Sigmoid colon (tissue), 7 donors: ENCODE measurements around the gene CCT6A. TPM values are rescaled to one million over a fixed set of nuclear protein-coding genes. Genes with fewer than 3 reads are reported as not detected.
"Not testable (repeated sequence)": the region's sequence is repeated elsewhere in the genome, so short reads cannot be mapped to it uniquely, and the experiment has no call there.

Source experiments
- DNase-seq: peaks from one replicate; pipeline ENCODE4 v3.0.0-alpha.2; 2019
- H3K27ac ChIP-seq, 4 donors: fragments of 200-600 bp; sonication (generic); one replicate each; pipeline ENCODE4 v1.5.1; 2016 to 2019; ENCODE audit warnings: mild to moderate bottlenecking in 1 of 4
- H3K27me3 ChIP-seq, 3 donors: fragments of 200-600 bp; sonication (generic); one replicate each; pipeline ENCODE4 v1.5.1; 2019; ENCODE audit warnings: mild to moderate bottlenecking in 1 of 3
- H3K36me3 ChIP-seq, 4 donors: fragments of 200-600 bp; sonication (generic); one replicate each; pipeline ENCODE4 v1.5.1; 2016 to 2019
- H3K4me1 ChIP-seq, 4 donors: fragments of 200-600 bp; sonication (generic); one replicate each; pipeline ENCODE4 v1.5.1; 2017 to 2019
- H3K4me3 ChIP-seq, 4 donors: fragments of 200-600 bp; sonication (generic); one replicate each; pipeline ENCODE4 v1.5.1; 2017 to 2019; ENCODE audit warnings: mild to moderate bottlenecking in 2 of 4, moderate library complexity in 1 of 4
- H3K9me3 ChIP-seq, 4 donors: fragments of 200-600 bp in 3 of 4; sonication (generic) in 3 of 4; one replicate each; pipeline versions ENCODE4 v1.5.1 to v1.6.1; 2013 to 2019
- CTCF ChIP-seq, 4 experiments: fragments of 450-650 bp in 3 of 4; fragments of 200-600 bp in 1 of 4; IDR thresholded peaks; one replicate each; pipeline ENCODE4 v1.5.1; 2016 to 2019; ENCODE audit warnings: antibody characterized with exemption in 4 of 4, mild to moderate bottlenecking in 3 of 4, moderate library complexity in 2 of 4
- EP300 ChIP-seq, 4 donors: sonication (generic); formaldehyde crosslinking; IDR thresholded peaks; one replicate each; pipeline ENCODE4 v1.6.1; 2017; ENCODE audit warnings: antibody characterized with exemption in 4 of 4
- POLR2A ChIP-seq, 2 donors: fragments of 450-650 bp; IDR thresholded peaks; one replicate each; pipeline ENCODE4 v1.6.1; 2016; ENCODE audit warnings: antibody characterized with exemption in 2 of 2, mild to moderate bottlenecking in 2 of 2, moderate library complexity in 2 of 2
- POLR2AphosphoS5 ChIP-seq, 4 donors: sonication (generic); formaldehyde crosslinking; IDR thresholded peaks; one replicate each; pipeline ENCODE4 v1.6.1; 2017; ENCODE audit warnings: antibody characterized with exemption in 4 of 4
- WGBS, 2 donors: extraction: QIAGEN DNeasy Blood & Tissue Kit; methylation state at CpG; one replicate each; pipeline ENCODE4 v1.1.7; 2013; 5-methylcytosine and 5-hydroxymethylcytosine counted together
- intact Hi-C: fragments of 100-400 bp; cut with DNase I; formaldehyde crosslinking; loops from one replicate; pipeline ENCODE4 v1.15.1; 2023
- polyA plus RNA-seq, 3 donors: library from polyadenylated mRNA; stranded (reverse); fragments of 200-250 nt; gene quantifications; one replicate each; pipeline ENCODE4 v1.2.3, GENCODE V29; 2013
- total RNA-seq, 4 donors: library from RNA; depleted of rRNA; stranded (reverse); fragments of >200 nt; gene quantifications; one replicate each; pipeline ENCODE4 v1.1.0, GENCODE V29; 2016
- donor health status: healthy with polysubstance abuse.
- donor health status: Bipolar disorder and iron deficiency.
- donor health status: healthy.

Gene CCT6A
- total and polyA plus RNA-seq, 7 donors: 52.9 to 114 (median 85.4) TPM

GRCh38 chr7:56086761-56087160, 35.2 kb downstream of the CCT6A start:
- 95 to 96% methylated on average over 7 of the region's 7 CpGs for WGBS, 2 donors
- peaks cover 0 to 30% (median 25%) of the 10 kb centered on the region in 4 donors for H3K4me1 ChIP-seq
- DNase-seq: no peak

GRCh38 chr7:56087445-56087844, 35.9 kb downstream of the CCT6A start:
- Histone ChIP-seq H3K27ac (no peak overlapping the region), H3K27me3 (no peaks in the 10 kb centered on the region), H3K4me3 (no peak overlapping the region), H3K9me3 (no peaks in the 10 kb centered on the region), H3K36me3 (peaks cover 0 to 38% (median 2%) of the 10 kb centered on the region in 4 donors), H3K4me1 (peaks cover 0 to 37% (median 32%) of the 10 kb centered on the region in 4 donors)
- 94 to 96% methylated on average over 16 of the region's 16 CpGs for WGBS, 2 donors
- DNase-seq: no peak
- intact Hi-C loops: loop anchor here (5.0 kb wide), 1 partner anchor 200 kb away; the partner anchor contains the start of gene ZNF713
- no peak for TF ChIP-seq POLR2AphosphoS5 (IDR thresholded peaks at IDR 0.05)
- TF ChIP-seq EP300 (IDR thresholded peaks at IDR 0.05): no peak
- TF ChIP-seq CTCF (IDR thresholded peaks at IDR 0.05): no peak
- no peak for TF ChIP-seq POLR2A (IDR thresholded peaks at IDR 0.05)

More at GRCh38 chr7:56086761-56087160, 35.2 kb downstream of the CCT6A start:
- H3K9me3 ChIP-seq: no peaks in the 10 kb centered on the region
- intact Hi-C loops: loop anchor here (5.0 kb wide), 1 partner anchor 199 kb away; the partner anchor contains the start of gene ZNF713
- peaks cover 0 to 43% (median 4%) of the 10 kb centered on the region in 4 donors for H3K36me3 ChIP-seq
- H3K27me3 ChIP-seq: no peaks in the 10 kb centered on the region
- no peak for TF ChIP-seq POLR2AphosphoS5 (IDR thresholded peaks at IDR 0.05)
- no peak for TF ChIP-seq EP300 (IDR thresholded peaks at IDR 0.05)
- no peak for TF ChIP-seq POLR2A (IDR thresholded peaks at IDR 0.05)
- TF ChIP-seq CTCF (IDR thresholded peaks at IDR 0.05): no peak
- no peak overlapping the region for H3K4me3 ChIP-seq
- no peak overlapping the region for H3K27ac ChIP-seq

- Histone ChIP-seq H3K27me3 (no peaks in the 10 kb centered on the region), H3K27ac (peak overlapping the region; percentile 47 to 84 (median 80)), H3K4me3 (peak overlapping the region in 1 of 4 donors; percentile 37), H3K9me3 (no peaks in the 10 kb centered on the region), H3K4me1 (peaks cover 0 to 36% (median 33%) of the 10 kb centered on the region in 4 donors), H3K36me3 (peaks cover 0 to 21% (median under 1%) of the 10 kb centered on the region in 4 donors)
- intact Hi-C loops: loop anchor here (5.0 kb wide), 1 partner anchor 449 kb away; no protein-coding TSS in a partner anchor
- no peak for TF ChIP-seq EP300 (IDR thresholded peaks at IDR 0.05)
- TF ChIP-seq POLR2AphosphoS5 (IDR thresholded peaks at IDR 0.05): peak in 3 of 4 donors; percentile 9 to 39 (median 18)
- peak; percentile 90 for DNase-seq
- WGBS, 2 donors: 87 to 88% methylated on average over 3 of the region's 3 CpGs
These were observed 40.0 kb downstream of the CCT6A start for GRCh38 chr7:56091591-56091990.

- H3K4me1 ChIP-seq: peaks cover 0 to 36% (median 33%) of the 10 kb centered on the region in 4 donors
- DNase-seq, H3K9me3 ChIP-seq, H3K27me3 ChIP-seq: not testable (repeated sequence)
- H3K4me3 ChIP-seq: peak overlapping the region in 3 of 4 donors; percentile 10 to 37 (median 31)
- intact Hi-C loops: loop anchor here (5.0 kb wide), 1 partner anchor 450 kb away; no protein-coding TSS in a partner anchor
- H3K27ac ChIP-seq: peak overlapping the region; percentile 47 to 84 (median 80)
- 76% methylated on average over 6 of the region's 6 CpGs for WGBS, 2 donors
- peaks cover 0 to 13% (median 0%) of the 10 kb centered on the region in 4 donors for H3K36me3 ChIP-seq
These were observed 40.8 kb downstream of the CCT6A start for GRCh38 chr7:56092388-56092787.

GRCh38 chr7:56092789-56093531, 41.4 kb downstream of the CCT6A start, which contains the start of gene PHKG1:
Gene PHKG1 (minus strand): TSS chr7:56092952. CDS start chr7:56088941, 4,011 bp downstream.
- Histone ChIP-seq H3K9me3 (no peaks in the 10 kb centered on the region), H3K27ac (peak within 1 kb of the TSS; percentile 47 to 84 (median 80)), H3K36me3 (peaks cover 0 to 9% (median 0%) of the 10 kb centered on the region in 4 donors), H3K4me1 (peaks cover 0 to 42% (median 33%) of the 10 kb centered on the region in 4 donors), H3K4me3 (peak within 1 kb of the TSS in 3 of 4 donors; percentile 10 to 37 (median 31)), H3K27me3 (no peaks in the 10 kb centered on the region)
- 39 to 62% methylated on average over 19 of the region's 19 CpGs for WGBS, 2 donors
- TF ChIP-seq EP300 (IDR thresholded peaks at IDR 0.05) (no peak), POLR2AphosphoS5 (IDR thresholded peaks at IDR 0.05) (peak; percentile 16 to 77 (median 58)), CTCF (IDR thresholded peaks at IDR 0.05) (peak in 1 of 4 experiments; percentile 68), POLR2A (IDR thresholded peaks at IDR 0.05) (no peak)
- intact Hi-C loops: loop anchor here (5.0 kb wide), 1 partner anchor 451 kb away; no protein-coding TSS in a partner anchor
- peak; percentile 94 for DNase-seq
